Mononuclear cell (primary cell): ENCODE data around the gene FNDC3B. TPM values are rescaled to one million over a fixed set of nuclear protein-coding genes. Genes with fewer than 3 reads are reported as not detected.

Experiments
- H3K27me3 ChIP-seq: 2 replicates; pipeline ENCODE4 v1.6.0; 2011; ENCODE audit warnings: low read length, control low read depth; ENCODE audit not compliant: insufficient read depth
- H3K4me1 ChIP-seq: 2 replicates; pipeline ENCODE4 v1.5.1; 2011; ENCODE audit warnings: mild to moderate bottlenecking, low read length, control low read depth; ENCODE audit not compliant: insufficient read depth
- H3K4me3 ChIP-seq: 2 replicates; pipeline ENCODE4 v1.5.1; 2011; ENCODE audit warnings: mild to moderate bottlenecking, low read length, moderate library complexity
- H3K9me3 ChIP-seq: 2 replicates; pipeline ENCODE4 v1.5.1; 2011; ENCODE audit warnings: low read depth, mild to moderate bottlenecking, control low read depth, low read length
- total RNA-seq: library from RNA; depleted of rRNA; stranded (reverse); fragments of >200 nt; gene quantifications from one replicate; pipeline ENCODE4 v1.2.3, GENCODE V29; 2012

The FNDC3B gene
- total RNA-seq, 1 donor, result 46.1 TPM

- peaks cover 13% of the 10 kb centered on the region for H3K4me1 ChIP-seq
- no peaks in the 10 kb centered on the region for H3K9me3 ChIP-seq
- H3K27me3 ChIP-seq, result no peaks in the 10 kb centered on the region
- H3K4me3 ChIP-seq, result no peak overlapping the region
These were observed 274.3 kb downstream of the FNDC3B start for GRCh38 chr3:172313671-172314070.

GRCh38 chr3:172314591-172315160, 275.3 kb downstream of the FNDC3B start:
- H3K4me1 ChIP-seq, result peaks cover 13% of the 10 kb centered on the region
- H3K9me3 ChIP-seq, result no peaks in the 10 kb centered on the region
- no peaks in the 10 kb centered on the region for H3K27me3 ChIP-seq
- no peak overlapping the region for H3K4me3 ChIP-seq

DNA sequence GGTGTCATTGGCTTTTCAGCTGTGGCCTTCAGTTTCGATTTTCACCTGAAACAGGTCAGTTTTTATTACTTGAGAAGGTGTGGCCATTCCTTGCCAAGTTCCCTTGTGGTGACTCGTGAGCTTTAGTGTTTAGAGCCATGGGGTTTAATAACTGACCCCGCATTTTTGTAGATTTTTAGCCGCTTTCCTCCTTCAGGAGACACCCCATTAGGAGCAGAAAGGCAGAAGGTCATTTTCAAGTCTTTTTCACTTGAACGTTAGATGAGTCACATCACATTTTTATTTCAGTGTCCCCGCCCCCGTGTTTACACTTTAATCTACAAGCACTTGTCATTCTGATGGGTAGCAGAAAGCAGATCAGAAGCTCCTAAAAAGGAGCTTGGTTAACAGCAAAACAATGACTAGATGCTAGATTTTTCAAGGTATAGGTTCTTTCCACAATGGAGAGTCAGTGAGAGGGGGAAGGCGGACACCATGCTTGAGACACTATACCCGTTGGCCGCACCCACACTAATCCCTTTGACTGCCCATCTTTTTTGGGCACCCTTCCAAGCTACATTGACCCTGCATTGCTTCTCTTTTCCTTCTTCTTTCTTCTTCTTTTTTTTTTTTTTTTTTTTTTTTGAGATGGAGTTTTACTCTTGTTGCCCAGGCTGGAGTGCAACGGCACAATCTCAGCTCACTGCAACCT, 276.2 kb downstream of the FNDC3B start:
- Histone ChIP-seq H3K4me3 (no peak overlapping the region), H3K4me1 (peaks cover 13% of the 10 kb centered on the region), H3K27me3 (no peaks in the 10 kb centered on the region), H3K9me3 (no peaks in the 10 kb centered on the region)

DNA sequence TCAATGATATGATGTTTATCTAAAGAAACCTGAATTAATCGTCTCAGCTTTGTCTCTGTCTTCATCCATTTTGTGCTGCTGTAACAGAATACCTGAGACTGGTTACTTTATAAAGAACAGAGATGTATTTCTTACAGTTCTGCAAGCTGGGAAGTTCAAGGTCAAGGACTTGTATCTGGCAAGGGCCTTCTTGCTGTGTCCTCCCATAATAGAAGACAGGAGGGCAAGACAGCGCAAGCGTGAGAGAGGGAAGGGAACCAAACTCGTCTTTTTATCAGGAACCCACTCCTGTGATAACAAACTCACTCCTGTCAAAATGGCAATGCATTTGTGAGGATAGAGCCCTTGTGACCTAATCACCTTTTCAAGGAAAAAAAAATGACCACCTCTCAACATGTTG, 277.4 kb downstream of the FNDC3B start:
- Histone ChIP-seq H3K4me3 (no peak overlapping the region), H3K9me3 (no peaks in the 10 kb centered on the region), H3K4me1 (peaks cover 13% of the 10 kb centered on the region), H3K27me3 (no peaks in the 10 kb centered on the region)

- Histone ChIP-seq H3K4me3 (no peak overlapping the region), H3K9me3 (no peaks in the 10 kb centered on the region), H3K27me3 (no peaks in the 10 kb centered on the region), H3K4me1 (peaks cover 13% of the 10 kb centered on the region)
These were observed 278.1 kb downstream of the FNDC3B start for GRCh38 chr3:172317481-172317880.

DNA sequence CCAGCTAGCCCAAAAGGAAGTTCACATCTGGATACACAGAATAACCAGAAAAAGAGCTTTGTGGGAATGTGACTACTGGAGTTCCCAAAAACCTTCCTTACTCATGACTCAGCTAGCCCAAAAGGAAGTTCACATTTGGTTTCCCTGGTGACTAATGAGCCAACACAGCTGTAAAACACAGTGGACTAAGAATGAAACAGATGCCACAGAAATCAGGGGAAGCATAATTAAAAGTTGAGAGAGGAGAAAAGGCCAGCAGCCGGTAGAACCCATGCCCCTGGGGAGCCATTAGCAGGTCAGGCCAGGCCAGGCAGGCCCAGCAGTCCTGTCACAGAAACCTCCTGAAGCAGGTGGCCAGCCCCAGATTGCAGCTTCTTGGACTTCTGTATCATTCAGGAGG, 278.6 kb downstream of the FNDC3B start:
- H3K4me1 ChIP-seq, result peaks cover 13% of the 10 kb centered on the region
- no peaks in the 10 kb centered on the region for H3K27me3 ChIP-seq
- no peak overlapping the region for H3K4me3 ChIP-seq
- H3K9me3 ChIP-seq, result no peaks in the 10 kb centered on the region

- peaks cover 13% of the 10 kb centered on the region for H3K4me1 ChIP-seq
- H3K9me3 ChIP-seq, result no peaks in the 10 kb centered on the region
- no peak overlapping the region for H3K4me3 ChIP-seq
- H3K27me3 ChIP-seq, result no peaks in the 10 kb centered on the region
These were observed 280.2 kb downstream of the FNDC3B start for GRCh38 chr3:172319595-172319994.

DNA sequence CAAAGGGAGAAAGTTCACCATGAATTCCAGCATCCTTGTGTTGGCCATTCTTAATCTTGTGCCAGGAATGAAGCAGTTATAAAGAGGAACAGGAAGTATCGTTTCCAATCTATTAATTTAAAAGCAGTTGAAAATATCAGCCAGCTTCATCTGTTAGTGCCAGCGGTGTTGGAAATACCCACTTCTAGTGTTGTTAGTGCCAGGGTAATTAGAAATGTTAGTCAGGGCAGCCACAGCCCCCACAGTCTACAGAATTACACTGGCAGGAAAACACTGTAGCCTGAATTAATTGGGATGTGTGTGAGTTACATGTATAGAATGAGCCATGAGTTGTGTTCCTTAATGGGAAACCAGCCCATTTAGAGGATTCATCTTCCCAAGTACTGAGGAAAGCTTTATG, 281.1 kb downstream of the FNDC3B start:
- H3K9me3 ChIP-seq, result no peaks in the 10 kb centered on the region
- H3K27me3 ChIP-seq, result no peaks in the 10 kb centered on the region
- H3K4me3 ChIP-seq, result no peak overlapping the region
- H3K4me1 ChIP-seq, result peaks cover 13% of the 10 kb centered on the region

DNA sequence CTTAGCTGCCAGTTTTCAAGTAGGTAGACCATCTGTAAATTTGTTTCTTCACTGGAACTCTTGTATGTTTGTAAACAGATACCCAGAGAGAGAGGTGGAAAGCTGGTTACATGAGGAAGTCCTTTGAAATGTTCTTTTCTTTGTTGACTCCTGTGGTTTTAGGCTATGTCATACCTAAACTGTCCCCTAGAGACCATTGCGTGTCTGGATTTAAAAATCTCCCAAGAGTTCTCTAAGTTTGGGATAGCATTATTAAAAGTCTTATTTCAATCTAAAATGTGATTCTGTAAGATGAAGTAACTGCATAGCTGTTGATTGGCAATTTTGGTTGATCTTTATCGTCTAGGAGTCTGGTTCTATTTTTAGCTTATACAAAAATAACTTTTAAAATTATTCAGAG, 281.7 kb downstream of the FNDC3B start:
- Histone ChIP-seq H3K4me1 (peaks cover 13% of the 10 kb centered on the region), H3K4me3 (no peak overlapping the region), H3K9me3 (no peaks in the 10 kb centered on the region), H3K27me3 (no peaks in the 10 kb centered on the region)

GRCh38 chr3:172323894-172324610, 284.7 kb downstream of the FNDC3B start:
- no peaks in the 10 kb centered on the region for H3K9me3 ChIP-seq
- H3K4me1 ChIP-seq, result no peaks in the 10 kb centered on the region
- H3K27me3 ChIP-seq, result no peaks in the 10 kb centered on the region
- H3K4me3 ChIP-seq, result no peak overlapping the region

DNA sequence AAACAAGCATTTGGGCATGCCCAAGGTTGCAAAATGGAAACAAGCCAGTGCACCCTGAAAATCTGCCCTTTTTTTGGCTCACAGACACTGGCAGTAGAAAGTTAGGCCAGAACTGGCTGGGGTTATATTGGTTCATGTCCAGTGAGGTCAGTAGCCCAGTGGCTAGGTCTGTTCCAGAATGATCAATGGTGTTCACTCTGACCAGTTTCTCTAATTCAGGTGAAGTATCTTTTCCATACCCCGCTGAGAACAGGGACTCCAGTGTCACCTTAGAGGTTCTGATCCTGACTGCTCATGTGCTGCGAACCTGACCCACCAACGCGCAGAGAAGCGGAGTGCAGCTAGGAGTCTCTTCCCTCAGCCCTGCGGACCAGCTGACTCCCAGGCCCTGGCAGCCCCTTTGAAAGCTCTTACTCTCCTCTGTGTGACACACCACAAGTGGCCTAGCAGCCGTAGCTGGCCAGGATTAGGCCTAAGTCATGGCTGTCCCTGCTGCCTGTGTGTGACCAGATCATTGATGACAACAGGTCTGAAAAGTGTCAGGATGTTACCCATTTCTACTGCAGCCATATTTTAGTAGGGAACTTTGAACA, 285.3 kb downstream of the FNDC3B start:
- H3K27me3 ChIP-seq, result no peaks in the 10 kb centered on the region
- H3K4me1 ChIP-seq, result no peaks in the 10 kb centered on the region
- no peaks in the 10 kb centered on the region for H3K9me3 ChIP-seq
- H3K4me3 ChIP-seq, result no peak overlapping the region

DNA sequence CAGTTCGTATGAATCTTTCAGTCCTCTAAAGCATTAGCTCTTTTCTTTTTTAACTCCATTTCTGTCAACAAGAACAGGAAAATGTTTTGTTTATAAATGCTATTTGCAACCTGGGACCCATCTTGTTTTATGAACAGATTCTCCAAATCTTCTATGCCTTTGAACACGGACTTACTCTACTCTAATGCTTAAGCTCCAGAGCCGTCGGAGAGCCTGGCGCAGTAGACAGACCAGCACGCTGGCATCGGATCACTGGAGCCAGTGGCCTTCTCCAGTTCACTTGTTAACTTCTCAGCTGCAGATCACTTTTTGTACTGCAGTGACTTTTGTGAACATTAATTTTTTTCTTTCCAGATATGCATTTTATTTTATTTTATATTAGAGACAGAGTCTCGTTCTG, 286.1 kb downstream of the FNDC3B start:
- Histone ChIP-seq H3K4me1 (no peaks in the 10 kb centered on the region), H3K27me3 (no peaks in the 10 kb centered on the region), H3K4me3 (no peak overlapping the region), H3K9me3 (no peaks in the 10 kb centered on the region)

- H3K4me1 ChIP-seq, result no peaks in the 10 kb centered on the region
- no peaks in the 10 kb centered on the region for H3K9me3 ChIP-seq
- H3K27me3 ChIP-seq, result no peaks in the 10 kb centered on the region
- no peak overlapping the region for H3K4me3 ChIP-seq
These were observed 287.6 kb downstream of the FNDC3B start for GRCh38 chr3:172326993-172327392.

GRCh38 chr3:172328282-172328681, 288.9 kb downstream of the FNDC3B start:
- H3K9me3 ChIP-seq, result no peaks in the 10 kb centered on the region
- H3K4me3 ChIP-seq, result no peak overlapping the region
- no peaks in the 10 kb centered on the region for H3K27me3 ChIP-seq
- H3K4me1 ChIP-seq, result no peaks in the 10 kb centered on the region

- H3K4me1 ChIP-seq, result no peaks in the 10 kb centered on the region
- H3K4me3 ChIP-seq, result no peak overlapping the region
- no peaks in the 10 kb centered on the region for H3K27me3 ChIP-seq
These were observed 289.7 kb downstream of the FNDC3B start for GRCh38 chr3:172329070-172329469.

More at GRCh38 chr3:172329070-172329469, 289.7 kb downstream of the FNDC3B start:
- no peaks in the 10 kb centered on the region for H3K9me3 ChIP-seq
